Measurements from ENCODE around the gene SHISA4.
"Not testable (repeated sequence)": the region's sequence is repeated elsewhere in the genome, so short reads cannot be mapped to it uniquely, and the experiment has no call there.

Gene SHISA4

GRCh38 chr1:201930803-201931202 lies 42.1 kb downstream of the SHISA4 start:
- no peak for DNase-seq (ENCODE audit: low read depth)

- DNase-seq (ENCODE audit: low read depth), result no peak
Observed at GRCh38 chr1:201933840-201934430, 45.2 kb downstream of the SHISA4 start.

- DNase-seq (ENCODE audit: low read depth), result no peak
Observed at GRCh38 chr1:201937624-201938213, 49.0 kb downstream of the SHISA4 start.

GRCh38 chr1:201938440-201939035 lies 49.8 kb downstream of the SHISA4 start:
- no peak for DNase-seq (ENCODE audit: low read depth)

DNA sequence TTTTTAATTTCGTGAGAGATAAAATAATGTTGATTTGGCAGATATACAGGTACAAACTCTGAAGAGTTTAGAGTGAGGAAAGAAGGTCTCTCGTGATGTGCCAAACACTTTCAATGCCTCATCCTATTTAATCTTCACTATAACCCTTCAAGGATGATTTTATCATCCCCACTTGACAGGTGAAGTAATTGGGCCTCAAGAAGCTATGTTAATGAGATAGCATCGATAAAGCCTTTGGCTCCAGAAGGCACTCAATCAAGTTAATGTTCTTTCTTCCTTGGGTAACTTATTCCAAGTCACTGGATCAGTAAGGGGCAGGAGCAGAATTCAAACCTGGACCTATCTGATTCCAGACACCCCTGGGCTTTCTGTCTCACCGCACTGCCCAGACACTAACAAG lies 50.5 kb downstream of the SHISA4 start:
- DNase-seq (ENCODE audit: low read depth), result no peak

- no peak for DNase-seq (ENCODE audit: low read depth)
Observed at GRCh38 chr1:201939574-201939973, 50.9 kb downstream of the SHISA4 start.

DNA sequence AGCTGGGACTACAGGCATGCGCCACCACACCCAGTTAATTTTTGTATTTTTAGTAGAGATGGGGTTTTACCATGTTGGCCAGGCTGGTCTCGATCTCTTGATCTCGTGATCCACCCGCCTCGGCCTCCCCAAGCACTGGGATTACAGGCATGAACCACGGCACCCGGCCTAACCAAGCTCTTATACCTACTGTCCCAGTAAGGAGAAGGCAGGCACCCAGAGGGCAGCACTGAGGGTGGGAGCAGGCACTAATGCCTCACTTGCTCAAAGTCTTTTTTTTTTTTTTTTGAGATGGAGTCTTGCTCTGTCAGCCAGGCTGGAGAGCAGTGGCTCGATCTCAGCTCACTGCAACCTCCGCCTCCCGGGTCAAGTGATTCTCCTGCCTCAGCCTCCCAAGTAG lies 51.6 kb downstream of the SHISA4 start:
- DNase-seq (ENCODE audit: low read depth), result not testable (repeated sequence)

DNA sequence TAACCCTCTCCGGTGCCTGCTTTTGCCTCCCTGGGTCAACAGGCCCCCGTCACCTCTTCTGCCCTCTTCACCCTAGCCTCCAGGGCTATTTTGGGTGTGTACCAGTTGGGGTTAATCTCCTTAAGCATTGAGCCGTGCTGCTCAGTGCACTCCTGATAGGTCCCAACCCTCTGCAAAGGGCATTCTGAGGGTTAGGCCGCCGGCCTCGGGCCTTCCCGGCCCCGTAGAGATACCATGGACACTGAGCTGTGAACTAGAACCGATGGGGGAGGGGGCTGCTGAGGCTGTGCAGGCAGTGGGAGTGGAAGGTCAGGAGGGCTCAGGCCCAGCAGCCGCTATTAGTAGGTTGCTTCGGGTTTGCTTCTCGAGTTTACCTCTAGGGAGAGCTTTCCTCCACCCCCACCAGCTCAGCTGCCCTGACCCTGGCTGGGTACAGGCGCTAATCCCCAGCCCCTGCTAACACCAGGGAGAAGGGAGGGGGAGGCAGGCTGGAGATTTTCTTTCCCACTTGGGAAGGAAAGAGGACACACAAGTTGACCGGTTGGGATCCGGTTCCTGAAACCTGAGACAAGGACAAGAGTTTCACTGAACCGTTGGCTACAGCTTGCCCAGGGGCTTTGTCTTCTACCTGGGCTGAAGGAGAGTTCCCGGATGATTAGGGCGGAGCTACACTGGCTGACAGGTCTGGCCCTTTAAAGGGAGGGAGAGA lies 52.9 kb downstream of the SHISA4 start:
- no peak for DNase-seq (ENCODE audit: low read depth)

DNA sequence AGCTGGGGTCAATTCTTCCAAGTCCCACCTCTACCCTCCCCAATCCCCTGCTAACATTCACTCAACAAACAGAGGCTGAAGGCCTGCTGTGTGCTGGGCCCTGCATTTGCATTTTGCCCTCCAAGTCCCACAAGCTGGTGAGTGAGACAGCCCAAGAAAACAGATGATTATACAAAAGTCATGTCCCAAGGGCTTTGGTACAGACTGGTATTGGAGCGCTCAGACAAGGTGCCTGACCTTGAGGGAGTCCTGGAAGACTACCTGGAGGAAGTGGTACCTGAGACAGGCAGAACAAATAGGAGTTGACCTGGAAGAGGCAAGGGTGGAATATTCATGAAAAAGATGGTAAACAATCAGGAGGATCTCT lies 53.4 kb downstream of the SHISA4 start:
- DNase-seq (ENCODE audit: low read depth), result no peak

Measured in stimulated activated CD8-positive, alpha-beta memory T cell treated with anti-CD3 and anti-CD28 coated beads, Interleukin-15, amount 100 ng/mL, for 24 hours (primary cell).